ENCODE results near the gene TMEM14C.
"Not testable (repeated sequence)": the region's sequence is repeated elsewhere in the genome, so short reads cannot be mapped to it uniquely, and the experiment has no call there.

TMEM14C gene

GRCh38 chr6:10722820-10723566, at the start of gene TMEM14C:
TMEM14C (plus strand) TSS chr6:10723070; CDS start chr6:10724614, 1,544 bp downstream.
- DNase-seq, result peak; percentile 94

DNA sequence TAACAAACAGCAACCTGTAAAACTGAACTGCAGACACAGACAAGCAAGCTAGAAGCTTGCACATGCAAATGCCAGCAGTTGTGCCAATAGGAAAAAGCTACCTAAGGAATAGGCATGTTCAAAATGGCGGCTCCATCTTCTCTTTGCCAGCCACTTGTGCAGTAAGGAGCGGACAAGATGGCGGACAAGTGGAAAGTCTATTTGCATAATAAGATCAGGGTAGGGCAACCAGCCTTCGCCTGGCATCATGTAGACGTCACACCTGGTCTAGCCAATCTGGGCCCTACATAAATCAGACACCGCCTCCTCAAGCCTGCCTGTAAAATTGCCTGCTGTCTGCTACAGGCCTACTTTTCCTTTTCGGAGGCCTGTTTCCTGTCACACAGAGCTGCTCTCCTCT, 46.5 kb upstream of the TMEM14C start:
- no peak for DNase-seq

- no peak for DNase-seq
These were observed 44.4 kb upstream of the TMEM14C start for GRCh38 chr6:10678456-10678855.

DNA sequence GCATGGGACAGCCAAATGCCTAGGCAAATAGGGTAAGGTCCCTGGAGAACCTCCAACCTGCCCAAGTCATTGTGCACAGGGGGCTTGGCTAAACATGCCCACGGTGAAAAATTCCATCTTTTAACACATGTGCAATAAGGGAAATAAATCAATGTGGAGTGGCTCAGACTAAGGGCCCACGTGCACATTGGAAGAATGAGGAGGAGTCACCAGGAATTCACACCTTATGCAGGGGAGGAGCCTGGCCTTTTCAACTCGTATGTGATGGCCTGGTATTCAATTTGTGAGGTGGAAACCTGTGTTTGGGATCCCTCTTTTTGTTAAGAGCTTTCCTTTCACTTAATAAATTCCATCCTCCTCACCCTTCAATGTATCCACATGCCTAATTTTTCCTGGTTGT, 41.1 kb upstream of the TMEM14C start:
- no peak for DNase-seq

- no peak for DNase-seq
These were observed 40.4 kb upstream of the TMEM14C start for GRCh38 chr6:10682355-10682988.

GRCh38 chr6:10684618-10685017, 38.3 kb upstream of the TMEM14C start:
- no peak for DNase-seq

DNA sequence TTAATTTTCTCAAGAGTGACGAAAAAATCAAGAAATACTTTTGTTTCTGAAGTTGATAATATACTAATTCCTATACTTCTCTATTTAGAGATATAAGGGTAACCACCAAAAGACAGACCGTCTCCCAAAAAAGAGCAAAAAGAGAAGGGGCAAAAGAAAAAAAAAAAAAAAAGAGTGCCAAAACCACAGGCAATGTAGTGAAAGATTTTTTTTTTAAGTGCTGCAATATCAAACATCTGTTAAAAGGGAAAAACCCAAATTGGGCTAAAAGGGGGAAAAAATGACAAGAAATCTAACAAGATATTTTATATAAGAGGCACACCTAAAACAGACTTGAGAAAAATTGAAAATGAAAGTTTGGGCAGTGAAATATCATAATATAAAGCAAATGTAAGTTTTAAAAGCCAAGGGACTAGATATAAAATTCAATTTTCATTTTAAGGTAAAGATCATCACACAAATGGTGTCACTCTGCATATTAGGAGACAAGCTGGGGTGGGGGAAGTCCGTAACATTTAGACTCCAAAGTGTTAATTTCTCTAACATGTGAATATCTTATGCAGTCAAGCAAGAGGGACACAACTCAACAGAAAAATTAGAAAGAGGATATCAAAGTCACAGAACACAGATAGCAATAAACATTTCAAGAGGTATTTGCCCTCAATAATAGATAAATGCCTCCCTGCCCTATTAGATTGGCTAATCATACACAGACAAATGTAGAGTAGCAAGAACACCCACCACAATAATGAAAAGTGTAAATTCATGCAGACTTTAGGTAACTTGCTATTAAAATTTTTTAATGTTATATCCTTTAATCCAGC, 37.6 kb upstream of the TMEM14C start:
- no peak for DNase-seq

GRCh38 chr6:10686901-10687300, 36.0 kb upstream of the TMEM14C start:
- no peak for DNase-seq

- DNase-seq, result no peak
These were observed 35.3 kb upstream of the TMEM14C start for GRCh38 chr6:10687582-10687981.

- DNase-seq, result no peak
These were observed 32.0 kb upstream of the TMEM14C start for GRCh38 chr6:10690651-10691445.

GRCh38 chr6:10692965-10693538, 29.8 kb upstream of the TMEM14C start:
- DNase-seq, result no peak

DNA sequence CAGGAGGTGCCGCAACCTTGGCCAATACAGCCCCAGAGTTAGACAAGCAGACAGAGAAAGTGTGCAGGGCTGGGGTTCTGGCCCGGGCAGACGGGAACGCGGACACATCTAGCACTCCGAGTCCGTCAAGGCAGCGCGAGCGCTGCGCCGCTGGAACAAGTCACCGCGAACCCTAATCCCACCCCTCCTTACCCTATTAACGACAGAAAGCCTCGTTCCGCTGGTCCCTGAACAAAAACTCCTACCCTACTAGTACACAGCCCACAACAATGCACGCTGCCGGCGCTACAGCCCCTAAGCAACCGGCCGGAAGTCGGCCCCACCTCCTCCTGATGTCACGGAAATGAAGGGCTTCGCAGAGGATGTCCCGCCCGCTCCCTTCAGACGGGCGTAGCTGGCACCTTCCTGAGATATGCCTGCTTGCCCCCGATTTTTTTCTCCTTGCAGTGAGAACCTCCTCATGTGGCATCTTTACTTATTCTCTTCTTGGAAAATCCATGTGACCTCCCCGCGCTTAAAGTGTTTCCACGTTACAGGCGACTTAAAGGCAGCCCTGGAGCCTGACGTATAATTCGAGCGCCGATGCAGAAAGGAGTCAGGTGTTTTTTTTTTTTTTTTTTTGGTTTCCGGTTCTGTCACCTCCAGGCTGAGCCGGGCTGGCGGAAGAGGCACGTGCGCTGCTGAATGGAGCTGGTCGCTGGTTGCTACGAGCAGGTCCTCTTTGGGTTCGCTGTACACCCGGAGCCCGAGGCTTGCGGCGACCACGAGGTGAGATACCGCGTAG, 28.4 kb upstream of the TMEM14C start, which contains the start of the genes C6orf52 and PAK1IP1:
Gene C6orf52, minus strand, starts transcription at position 315 of the 784 bp plus-strand sequence. CDS start 7,066 bp downstream, outside the sequence.
Gene PAK1IP1, plus strand, starts transcription at position 671 of the 784 bp plus-strand sequence. Its CDS starts 14 bp downstream, at position 685.
- DNase-seq, result peak; percentile 99

GRCh38 chr6:10695086-10695657, 27.7 kb upstream of the TMEM14C start:
- peak; percentile 49 for DNase-seq

DNA sequence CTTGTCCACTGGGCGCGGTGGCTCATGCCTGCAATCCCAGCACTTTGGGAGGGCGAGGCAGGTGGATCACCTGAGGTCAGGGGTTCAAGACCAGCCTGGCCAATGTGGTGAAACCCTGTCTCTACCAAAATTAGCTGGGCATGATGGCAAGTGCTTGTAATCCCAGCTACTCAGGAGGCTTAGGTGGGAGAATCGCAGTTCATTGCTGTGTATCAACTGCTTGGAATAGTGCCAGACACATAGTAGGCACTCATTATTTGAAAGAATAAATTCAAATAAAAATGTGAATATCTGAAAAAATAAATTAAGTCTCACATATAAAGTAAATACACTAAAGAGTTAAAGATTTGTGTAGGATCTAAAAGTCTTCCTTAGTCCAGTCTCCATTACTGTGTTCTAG, 26.2 kb upstream of the TMEM14C start:
- no peak for DNase-seq

DNA sequence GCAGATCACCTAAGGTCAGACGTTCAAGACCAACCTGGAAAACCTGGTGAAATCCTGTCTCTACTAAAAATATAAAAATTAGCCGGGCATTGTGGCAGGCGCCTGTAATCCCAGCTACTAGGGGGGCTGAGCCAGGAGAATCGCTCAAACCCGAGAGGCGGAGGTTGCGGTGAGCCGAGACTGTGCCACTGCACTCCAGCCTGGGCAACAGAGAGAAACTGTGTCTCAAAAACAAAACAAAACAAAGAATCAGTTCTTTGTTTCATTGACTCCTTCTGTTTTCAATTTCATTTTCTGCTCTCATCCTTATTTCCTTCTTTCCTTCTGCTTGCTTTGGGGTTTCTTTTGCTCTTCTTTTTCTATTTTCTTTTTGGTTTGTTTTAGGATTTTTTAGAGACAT, 8.9 kb upstream of the TMEM14C start:
- DNase-seq, result no peak

- no peak for DNase-seq
These were observed 3.4 kb upstream of the TMEM14C start for GRCh38 chr6:10719296-10719963.

- no peak for DNase-seq
These were observed 3.0 kb upstream of the TMEM14C start for GRCh38 chr6:10719964-10720264.

GRCh38 chr6:10720265-10720959, 2.5 kb upstream of the TMEM14C start:
- no peak for DNase-seq

DNA sequence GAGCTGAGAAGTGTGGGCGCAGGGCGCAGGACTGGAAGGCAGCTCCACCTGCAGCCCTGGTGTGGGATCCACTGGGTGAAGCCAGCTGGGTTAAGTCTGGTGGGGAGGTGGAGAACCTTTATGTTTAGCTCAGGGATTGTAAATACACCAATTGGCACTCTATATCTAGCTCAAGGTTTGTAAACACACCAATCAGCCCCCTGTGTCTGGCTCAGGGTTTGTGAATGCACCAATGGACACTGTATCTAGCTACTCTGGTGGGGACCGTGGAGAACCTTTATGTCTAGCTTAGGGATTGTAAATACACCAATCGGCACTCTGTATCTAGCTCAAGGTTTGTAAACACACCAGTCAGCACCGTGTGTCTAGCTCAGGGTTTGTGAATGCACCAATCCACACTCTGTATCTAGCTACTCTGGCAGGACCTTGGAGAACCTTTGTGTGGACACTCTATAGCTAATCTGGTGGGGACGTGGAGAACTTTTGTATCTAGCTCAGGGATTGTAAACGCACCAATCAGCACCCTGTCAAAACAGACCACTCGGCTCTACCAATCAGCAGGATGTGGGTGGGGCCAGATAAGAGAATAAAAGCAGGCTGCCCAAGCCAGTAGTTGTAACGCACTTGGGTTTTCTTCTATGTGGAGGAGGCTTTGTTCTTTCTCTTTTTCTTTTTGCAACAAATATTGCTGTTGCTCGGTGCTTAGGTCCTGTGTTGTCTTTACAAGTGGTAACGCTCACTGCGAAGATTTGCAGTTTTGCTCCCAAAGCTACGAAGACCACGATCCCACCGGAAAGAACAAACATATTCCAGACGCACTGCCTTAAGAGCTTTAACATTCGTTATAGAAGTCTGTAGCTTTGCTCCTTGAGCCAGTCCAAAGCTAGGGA, 1.7 kb upstream of the TMEM14C start:
- not testable (repeated sequence) for DNase-seq

All from NCI-H526 treated with DMSO at 0.1 percent for 48 hours (cell line).